ENCODE measurements around the gene SELPLG. TPM values are rescaled to one million over a fixed set of nuclear protein-coding genes. Genes with fewer than 3 reads are reported as not detected.

SELPLG gene
- total and polyA plus RNA-seq, 2 experiments from 2014 or later: 1.4 to 3.5 TPM

GRCh38 chr12:108595711-108596647 is 37.7 kb downstream of the SELPLG start:
- no peaks in the 10 kb centered on the region for H3K27me3 ChIP-seq
- no peak overlapping the region for H3K27ac ChIP-seq
- no peaks in the 10 kb centered on the region for H3K9me3 ChIP-seq (ENCODE audit: low read depth)
- DNase-seq (ENCODE audit: low read depth in 1 of 2, low spot score in 1 of 2): no peak
- no peak overlapping the region for H3K4me3 ChIP-seq
- no peaks in the 10 kb centered on the region for H3K4me1 ChIP-seq (ENCODE audit: low read depth)
- no peaks in the 10 kb centered on the region for H3K36me3 ChIP-seq
- TF ChIP-seq, protein P1, sequence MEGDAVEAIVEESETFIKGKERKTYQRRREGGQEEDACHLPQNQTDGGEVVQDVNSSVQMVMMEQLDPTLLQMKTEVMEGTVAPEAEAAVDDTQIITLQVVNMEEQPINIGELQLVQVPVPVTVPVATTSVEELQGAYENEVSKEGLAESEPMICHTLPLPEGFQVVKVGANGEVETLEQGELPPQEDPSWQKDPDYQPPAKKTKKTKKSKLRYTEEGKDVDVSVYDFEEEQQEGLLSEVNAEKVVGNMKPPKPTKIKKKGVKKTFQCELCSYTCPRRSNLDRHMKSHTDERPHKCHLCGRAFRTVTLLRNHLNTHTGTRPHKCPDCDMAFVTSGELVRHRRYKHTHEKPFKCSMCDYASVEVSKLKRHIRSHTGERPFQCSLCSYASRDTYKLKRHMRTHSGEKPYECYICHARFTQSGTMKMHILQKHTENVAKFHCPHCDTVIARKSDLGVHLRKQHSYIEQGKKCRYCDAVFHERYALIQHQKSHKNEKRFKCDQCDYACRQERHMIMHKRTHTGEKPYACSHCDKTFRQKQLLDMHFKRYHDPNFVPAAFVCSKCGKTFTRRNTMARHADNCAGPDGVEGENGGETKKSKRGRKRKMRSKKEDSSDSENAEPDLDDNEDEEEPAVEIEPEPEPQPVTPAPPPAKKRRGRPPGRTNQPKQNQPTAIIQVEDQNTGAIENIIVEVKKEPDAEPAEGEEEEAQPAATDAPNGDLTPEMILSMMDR (IDR thresholded peaks at IDR 0.05; ENCODE audit: low read depth, low read length): no peak

DNA sequence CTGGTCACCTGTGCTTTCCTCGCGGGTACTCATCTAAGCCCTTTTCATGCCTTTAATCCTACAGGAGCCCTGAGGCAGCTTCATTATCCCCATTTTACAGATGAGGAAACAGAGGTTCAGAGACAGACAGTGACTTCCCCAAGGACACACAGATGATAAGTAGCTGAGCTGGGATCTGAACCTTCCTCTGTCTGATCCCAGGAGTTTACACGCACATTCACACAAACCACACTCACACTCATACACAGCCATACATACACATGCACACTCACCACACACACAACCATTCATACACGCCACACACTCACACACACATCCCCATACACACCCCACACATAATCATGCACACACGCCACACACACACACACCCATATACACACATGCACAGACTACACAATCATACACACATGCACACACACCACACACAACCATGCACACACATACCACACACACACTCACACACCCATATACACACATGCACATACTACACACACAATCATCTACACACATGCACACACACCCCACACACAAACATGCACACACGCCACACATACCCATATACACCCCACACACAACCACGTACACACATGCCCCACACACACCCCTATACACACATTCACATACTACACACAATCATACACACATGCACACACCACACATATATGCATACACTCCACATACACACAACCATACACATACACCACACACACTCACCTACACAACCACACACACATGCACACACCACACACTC is 38.6 kb downstream of the SELPLG start:
- DNase-seq (ENCODE audit: low read depth in 1 of 2, low spot score in 1 of 2): no peak
- TF ChIP-seq, protein P1 (IDR thresholded peaks at IDR 0.05; ENCODE audit: low read depth, low read length): no peak
- Histone ChIP-seq H3K27ac (no peak overlapping the region), H3K4me3 (no peak overlapping the region), H3K9me3 (ENCODE audit: low read depth) (no peaks in the 10 kb centered on the region), H3K36me3 (no peaks in the 10 kb centered on the region), H3K27me3 (no peaks in the 10 kb centered on the region), H3K4me1 (ENCODE audit: low read depth) (no peaks in the 10 kb centered on the region)

DNA sequence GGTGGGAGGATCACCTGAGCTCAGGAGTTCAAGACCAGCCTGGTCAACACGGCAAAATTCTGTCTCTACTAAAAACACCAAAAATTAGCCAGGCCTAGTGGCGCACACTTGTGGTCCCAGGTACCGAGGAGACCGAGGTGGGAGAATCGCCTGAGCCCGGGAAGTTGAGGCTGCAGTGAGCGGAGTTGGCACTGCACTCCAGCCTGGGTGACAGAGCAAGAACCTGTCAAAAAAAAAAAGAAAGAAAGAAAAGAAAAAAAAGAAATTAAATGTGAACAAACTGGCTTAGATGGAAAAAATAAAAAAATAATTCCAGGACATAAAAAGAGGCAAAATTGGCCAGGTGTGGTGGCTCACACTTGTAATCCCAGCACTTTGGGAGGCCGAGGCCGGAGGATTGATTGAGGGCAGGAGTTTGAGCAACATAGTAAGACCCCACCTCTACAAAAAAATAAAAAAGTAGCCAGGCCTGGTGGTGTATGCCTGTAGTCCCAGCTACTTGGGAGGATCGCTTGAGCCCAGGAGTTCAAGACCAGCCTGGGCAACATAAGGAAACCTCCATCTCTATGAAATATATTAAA is 39.3 kb downstream of the SELPLG start:
- no peak for DNase-seq (ENCODE audit: low read depth in 1 of 2, low spot score in 1 of 2)
- Histone ChIP-seq H3K4me3 (no peak overlapping the region), H3K27ac (no peak overlapping the region), H3K36me3 (no peaks in the 10 kb centered on the region), H3K9me3 (ENCODE audit: low read depth) (no peaks in the 10 kb centered on the region), H3K4me1 (ENCODE audit: low read depth) (no peaks in the 10 kb centered on the region), H3K27me3 (no peaks in the 10 kb centered on the region)
- TF ChIP-seq, protein P1 (IDR thresholded peaks at IDR 0.05; ENCODE audit: low read depth, low read length): no peak

DNA sequence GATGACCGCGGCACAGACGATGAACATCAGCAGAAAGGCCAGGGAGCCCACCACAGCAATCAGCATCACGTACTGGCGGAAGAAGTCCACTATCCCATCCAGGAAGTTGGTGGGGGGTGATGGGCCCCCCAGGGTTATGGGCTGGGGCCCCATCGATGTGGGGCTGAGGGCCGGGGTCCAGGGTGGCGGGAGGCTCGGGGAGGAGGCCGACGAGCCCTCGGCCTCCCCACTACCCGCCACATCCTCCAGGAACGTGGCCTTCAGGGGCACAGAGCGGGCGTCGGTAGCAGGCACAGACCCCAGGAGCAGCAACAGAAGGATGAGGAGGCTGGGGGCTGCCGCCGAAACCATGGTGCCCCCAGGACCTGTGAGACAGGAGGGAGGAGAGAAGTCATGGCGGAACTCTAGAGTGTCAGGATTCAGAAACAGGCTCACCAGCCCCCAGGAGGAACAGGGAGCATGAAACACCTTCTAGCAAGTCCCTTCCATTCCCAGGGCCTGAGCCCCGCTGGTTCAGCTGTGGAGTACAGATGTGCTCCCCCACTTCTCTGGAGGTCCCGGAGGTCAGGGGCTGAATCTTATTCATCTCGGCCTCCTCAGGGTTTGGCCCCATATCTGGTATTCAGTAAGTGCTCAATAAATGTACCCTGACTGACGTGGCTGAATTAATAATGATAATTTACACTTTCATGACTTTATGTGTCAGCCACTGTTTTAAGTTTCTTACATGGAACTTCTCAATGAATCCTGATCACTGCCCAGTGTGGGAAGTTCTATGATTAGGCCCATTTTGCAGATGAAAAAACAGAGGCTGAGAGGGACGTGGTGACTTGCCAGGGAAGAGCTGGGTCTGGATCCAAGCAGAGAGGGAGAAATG is 41.4 kb downstream of the SELPLG start:
- Histone ChIP-seq H3K27me3 (no peaks in the 10 kb centered on the region), H3K9me3 (ENCODE audit: low read depth) (no peaks in the 10 kb centered on the region), H3K4me3 (no peak overlapping the region), H3K27ac (no peak overlapping the region), H3K36me3 (no peaks in the 10 kb centered on the region), H3K4me1 (ENCODE audit: low read depth) (no peaks in the 10 kb centered on the region)
- no peak for DNase-seq (ENCODE audit: low read depth in 1 of 2, low spot score in 1 of 2)
- TF ChIP-seq, protein P1 (IDR thresholded peaks at IDR 0.05; ENCODE audit: low read depth, low read length): no peak

Measured in cardiac muscle cell (in vitro differentiated cells and primary cell).